ENCODE results near the gene AFF1.

DNA sequence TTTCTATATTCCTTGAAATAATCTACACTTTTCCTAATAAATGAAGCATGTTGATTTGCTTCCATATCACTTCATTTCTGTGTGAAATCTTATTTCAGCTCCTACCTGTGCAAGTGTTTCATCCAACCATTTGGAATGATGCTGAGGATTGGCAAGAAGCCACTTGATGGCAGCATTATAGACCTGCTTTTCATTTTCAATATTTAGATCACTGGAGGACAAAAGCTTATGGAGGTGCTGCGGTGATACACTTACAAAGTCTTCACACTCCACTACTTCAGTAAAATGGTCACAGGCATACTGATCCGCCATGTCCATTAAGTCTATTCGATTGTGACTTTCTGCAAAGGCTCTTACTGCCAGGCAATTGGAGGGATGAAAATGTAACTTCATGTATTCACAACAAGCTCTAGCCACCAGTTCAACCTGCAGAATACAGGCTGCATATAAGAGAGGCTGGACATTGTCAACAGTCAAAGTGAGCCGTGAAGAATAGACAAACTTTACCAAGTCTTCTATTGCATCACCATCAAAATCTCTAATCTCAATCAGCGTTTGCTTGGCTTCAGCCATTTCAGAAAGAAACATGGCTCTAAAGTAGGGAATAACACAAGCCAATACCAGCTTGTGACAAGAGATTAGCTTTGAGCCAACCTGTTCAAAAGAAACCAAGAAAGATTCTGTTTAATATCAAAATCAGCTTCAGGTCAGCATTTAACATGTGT lies 250.5 kb downstream of the AFF1 start:
- TF ChIP-seq TAF1 (IDR thresholded peaks at IDR 0.05; ENCODE audit: borderline replicate concordance, low read depth, low read length) (no peak), POLR2A (IDR thresholded peaks at IDR 0.05; ENCODE audit: low read depth, low read length) (no peak)

All from GM12892 (cell line).